HepG2 (cell line): ENCODE measurements around the gene PIK3CD. TPM values are rescaled to one million over a fixed set of nuclear protein-coding genes. Genes with fewer than 3 reads are reported as not detected.

Experiments
- ATAC-seq: fragments of 200-7000 bp; cut with Tn5 transposase; 3 replicates; pipeline ENCODE4 v1.9.1; 2020; ENCODE audit warnings: mild to moderate bottlenecking, moderate library complexity
- BruUV-seq: library from RNA; stranded (reverse); fragments of 400-500 nt; replicated peaks from 2 replicates; lab custom pipeline; 2021; lab: Mats Ljungman, UMichigan
- CTCF ChIA-PET: fragments of 300-600 bp; formaldehyde crosslinking; extraction: SDS; loops from one replicate; lab custom pipeline; 2021; ENCODE audit warnings: low total read pairs, inconsistent platforms, low intra/inter-chr PET ratio; lab: Yijun Ruan, JAX
- POLR2A ChIA-PET: fragments of 350-600 bp; sonication (Branson Sonifier 250); formaldehyde crosslinking; loops from one replicate; lab custom pipeline; 2020; ENCODE audit warnings: antibody characterized with exemption, inconsistent platforms; lab: Yijun Ruan, JAX
- DNase-seq: peaks from one replicate; pipeline ENCODE4 v3.0.0-alpha.2; 2015; ENCODE audit warnings: low spot score
- FAIRE-seq: peaks from 3 replicates; lab custom pipeline; 2011; peaks lifted over from hg19 to GRCh38; lab: Jason Lieb, UNC
- H2AFZ ChIP-seq: one replicate; pipeline ENCODE4 v1.6.1; 2011; ENCODE audit warnings: low read length, inconsistent platforms
- H3K27ac ChIP-seq: fragments of 300-600 bp; 3 replicates; pipeline ENCODE4 v1.8.0; 2011; ENCODE audit warnings: mixed run types, mild to moderate bottlenecking, mixed read lengths, low read length, inconsistent platforms; ENCODE audit not compliant: insufficient read depth; ENCODE audit errors: extremely low read length
- H3K27me3 ChIP-seq, 2 experiments: fragments of 200-600 bp in 1 of 2; 2 replicates in 1 of 2; 3 replicates in 1 of 2; pipeline versions ENCODE4 v1.6.0 to v1.8.0; 2011; ENCODE audit warnings: low read length in 2 of 2, mild to moderate bottlenecking in 2 of 2, moderate library complexity in 2 of 2, inconsistent platforms in 1 of 2; ENCODE audit not compliant: insufficient read depth in 2 of 2, control insufficient read depth in 1 of 2
- H3K36me3 ChIP-seq, 2 experiments: fragments of 200-600 bp in 1 of 2; replicated peaks in 1 of 2; 2 replicates in 1 of 2; 3 replicates in 1 of 2; pipeline versions ENCODE4 v1.5.1 to v1.8.0; 2011; ENCODE audit warnings: low read length in 2 of 2, inconsistent platforms in 1 of 2; ENCODE audit not compliant: insufficient read depth in 2 of 2, control insufficient read depth in 1 of 2
- H3K4me1 ChIP-seq: 2 replicates; pipeline ENCODE4 v1.5.1; 2012; ENCODE audit warnings: low read length, inconsistent platforms; ENCODE audit not compliant: insufficient read depth
- H3K4me2 ChIP-seq: 2 replicates; pipeline ENCODE4 v1.6.0; 2011; ENCODE audit warnings: low read depth, low read length, inconsistent platforms
- H3K4me3 ChIP-seq, 3 experiments: fragments of 200-600 bp in 1 of 3; sonication (generic), shearing (Covaris generic) in 1 of 3; replicated peaks in 1 of 3; 2 replicates each; pipeline ENCODE4 v1.5.1; 2011 to 2016; ENCODE audit warnings: low read length in 3 of 3, inconsistent platforms in 2 of 3, low read depth in 2 of 3, mild to moderate bottlenecking in 2 of 3, control low read depth in 1 of 3, mixed read lengths in 1 of 3; ENCODE audit not compliant: insufficient read depth in 1 of 3
- H3K79me2 ChIP-seq: one replicate; pipeline ENCODE4 v1.6.1; 2011; ENCODE audit warnings: low read length, inconsistent platforms; ENCODE audit not compliant: insufficient read depth
- H3K9ac ChIP-seq: 2 replicates; pipeline ENCODE4 v1.6.0; 2011; ENCODE audit warnings: mild to moderate bottlenecking, low read depth, low read length, inconsistent platforms; ENCODE audit not compliant: insufficient read depth
- H3K9me3 ChIP-seq: 2 replicates; pipeline ENCODE4 v1.5.1; 2012; ENCODE audit warnings: mild to moderate bottlenecking, low read length
- H4K20me1 ChIP-seq: 2 replicates; pipeline ENCODE4 v1.6.0; 2011; ENCODE audit warnings: inconsistent platforms, mild to moderate bottlenecking, low read length, moderate library complexity; ENCODE audit not compliant: insufficient read depth
- JUNB ChIP-seq: sonication (generic); formaldehyde crosslinking; IDR thresholded peaks from 2 replicates; pipeline ENCODE4 v1.8.0; 2022; ENCODE audit warnings: missing genetic modification reagents, mild to moderate bottlenecking, borderline replicate concordance
- MTERF4 ChIP-seq: sonication (generic); formaldehyde crosslinking; IDR thresholded peaks from 2 replicates; pipeline ENCODE4 v1.8.0; 2023; ENCODE audit warnings: mild to moderate bottlenecking, missing genetic modification reagents
- MTF1 ChIP-seq: sonication (generic); formaldehyde crosslinking; IDR thresholded peaks from 2 replicates; pipeline ENCODE4 v1.5.0; 2020; ENCODE audit warnings: missing genetic modification reagents
- PRDM15 ChIP-seq: sonication (generic); formaldehyde crosslinking; IDR thresholded peaks from 2 replicates; pipeline ENCODE4 v1.4.0; 2020; ENCODE audit warnings: missing genetic modification reagents
- RXRB ChIP-seq: IDR thresholded peaks from 2 replicates; pipeline ENCODE4 v1.6.1; 2016; ENCODE audit warnings: borderline replicate concordance, missing genetic modification reagents, missing compliant biosample characterization
- SYNCRIP ChIP-seq: fragments of 200-400 bp; formaldehyde crosslinking; IDR thresholded peaks from 2 replicates; pipeline ENCODE4 v1.6.1; 2018; ENCODE audit warnings: mild to moderate bottlenecking, low read depth, low read length; ENCODE audit not compliant: insufficient read depth
- THAP9 ChIP-seq: sonication (generic); formaldehyde crosslinking; IDR thresholded peaks from 2 replicates; pipeline ENCODE4; 2020; ENCODE audit warnings: missing genetic modification reagents, mild to moderate bottlenecking, borderline replicate concordance
- U2AF2 ChIP-seq: fragments of 200-400 bp; formaldehyde crosslinking; IDR thresholded peaks from 2 replicates; pipeline ENCODE4 v1.6.1; 2017; ENCODE audit warnings: low read depth, mild to moderate bottlenecking, low read length
- ZBTB43 ChIP-seq: sonication (generic); formaldehyde crosslinking; conservative IDR thresholded peaks from 2 replicates; pipeline ENCODE4 v1.4.0; 2020; ENCODE audit warnings: missing genetic modification reagents
- ZIK1 ChIP-seq: sonication (generic); formaldehyde crosslinking; IDR thresholded peaks from 2 replicates; pipeline ENCODE4 v1.5.0; 2020; ENCODE audit warnings: mild to moderate bottlenecking, low read depth, missing genetic modification reagents, borderline replicate concordance
- ZNF274 ChIP-seq: sonication (generic); formaldehyde crosslinking; IDR thresholded peaks from 2 replicates; pipeline ENCODE4 v1.5.1; 2020; ENCODE audit warnings: mild to moderate bottlenecking, missing genetic modification reagents
- ZNF33A ChIP-seq: sonication (generic); formaldehyde crosslinking; IDR thresholded peaks from 2 replicates; pipeline ENCODE4 v1.5.1; 2020; ENCODE audit warnings: missing genetic modification reagents, mild to moderate bottlenecking, moderate library complexity, borderline replicate concordance
- WGBS: methylation state at CpG from one replicate; pipeline ENCODE4 v1.1.6; 2017; ENCODE audit warnings: low lambda C conversion rate; 5-methylcytosine and 5-hydroxymethylcytosine counted together
- in situ Hi-C: cut with HindIII; loops from 2 replicates; pipeline ENCODE4 v1.10.0; 2017; ENCODE audit warnings: low pct_unique_long_range_greater_than_20kb; ENCODE audit not compliant: extremely low pct_ligation_motif_present
- intact Hi-C: fragments of 100-400 bp; cut with micrococcal nuclease; formaldehyde crosslinking; loops from one replicate; pipeline ENCODE4 v1.10.0; 2022; ENCODE audit not compliant: unreplicated experiment
- polyA plus RNA-seq, 8 experiments: library from polyadenylated mRNA; depleted of rRNA in 3 of 8; stranded (reverse) in 7 of 8; unstranded in 1 of 8; fragments of >200 nt; fragmentation: Illumina TruSeq in 4 of 8; extraction: Trizol in 4 of 8; gene quantifications; 2 replicates each; pipeline versions ENCODE4 v1.2.1 to v1.2.3, GENCODE V29; 2011 to 2016; ENCODE audit warnings: low read depth in 4 of 8, missing spikeins in 1 of 8, mixed read lengths in 1 of 8; ENCODE audit not compliant: insufficient read depth in 1 of 8
- total RNA-seq, 5 experiments: library from RNA; depleted of rRNA; stranded (reverse); fragments of >200 nt; fragmentation: Illumina TruSeq; extraction: Trizol; gene quantifications; 2 replicates each; pipeline ENCODE4 v1.2.3, GENCODE V29; 2016; ENCODE audit warnings: low read depth in 1 of 5
- TF ChIP-seq, protein P1 (sequence below): sonication (generic); IDR thresholded peaks from 2 replicates; pipeline ENCODE4 v1.6.1; 2016; ENCODE audit warnings: low read depth, borderline replicate concordance

PIK3CD gene
- total and polyA plus RNA-seq, 2 of the 13 experiments (the other 11 are each of a cell fraction or from before 2014, with no cell fraction given), result 7.1 to 10.0 TPM

GRCh38 chr1:9670085-9670484, 18.6 kb downstream of the PIK3CD start:
- H3K9me3 ChIP-seq, result no peaks in the 10 kb centered on the region
- H3K4me1 ChIP-seq, result peaks cover 18% of the 10 kb centered on the region
- no peak overlapping the region for H3K9ac ChIP-seq
- no peak for ATAC-seq
- H3K36me3 ChIP-seq, result no peaks in the 10 kb centered on the region
- ChIA-PET CTCF (no interaction called here), POLR2A (no interaction called here)
- 28% methylated on average over 2 of the region's 2 CpGs for WGBS
- H3K4me3 ChIP-seq, result no peak overlapping the region
- no peaks in the 10 kb centered on the region for H3K79me2 ChIP-seq
- peaks cover 0 to 12% of the 10 kb centered on the region in 2 experiments; a peak in 2 of 5 replicates for H3K27me3 ChIP-seq
- in situ Hi-C loops (no loop called here), intact Hi-C loops (no loop called here)
- H3K27ac ChIP-seq, result no peak overlapping the region
- H2AFZ ChIP-seq, result no peak overlapping the region
- no peak for DNase-seq
- no TSS peak for BruUV-seq
- no peak overlapping the region for H3K4me2 ChIP-seq
- no peaks in the 10 kb centered on the region for H4K20me1 ChIP-seq
- no peak for FAIRE-seq
- no peak for TF ChIP-seq ZIK1 (CRISPR knock-in tag)
- TF ChIP-seq MTERF4, result no peak
- no peak for TF ChIP-seq MTF1 (CRISPR knock-in tag)
- no peak for TF ChIP-seq RXRB (CRISPR knock-in tag)
- TF ChIP-seq, protein P1, sequence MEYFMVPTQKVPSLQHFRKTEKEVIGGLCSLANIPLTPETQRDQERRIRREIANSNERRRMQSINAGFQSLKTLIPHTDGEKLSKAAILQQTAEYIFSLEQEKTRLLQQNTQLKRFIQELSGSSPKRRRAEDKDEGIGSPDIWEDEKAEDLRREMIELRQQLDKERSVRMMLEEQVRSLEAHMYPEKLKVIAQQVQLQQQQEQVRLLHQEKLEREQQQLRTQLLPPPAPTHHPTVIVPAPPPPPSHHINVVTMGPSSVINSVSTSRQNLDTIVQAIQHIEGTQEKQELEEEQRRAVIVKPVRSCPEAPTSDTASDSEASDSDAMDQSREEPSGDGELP, result no peak
- TF ChIP-seq ZNF274 (CRISPR knock-in tag), result no peak
- TF ChIP-seq U2AF2, result no peak
- TF ChIP-seq JUNB (CRISPR knock-in tag), result no peak
- no peak for TF ChIP-seq ZBTB43 (CRISPR knock-in tag)
- TF ChIP-seq SYNCRIP, result no peak
- TF ChIP-seq THAP9, result no peak
- no peak for TF ChIP-seq ZNF33A (CRISPR knock-in tag)
- TF ChIP-seq PRDM15, result no peak
